Measurements from ENCODE around the gene GJB3. TPM values are rescaled to one million over a fixed set of nuclear protein-coding genes. Genes with fewer than 3 reads are reported as not detected.

The GJB3 gene
- total RNA-seq, 2 donors from 2014 or later: 5.4 to 7.1 TPM

GRCh38 chr1:34746101-34746500 is 34.9 kb upstream of the GJB3 start:
- no peak for DNase-seq (ENCODE audit: low spot score)
- Histone ChIP-seq H3K27ac (no peak overlapping the region), H3K9me3 (no peaks in the 10 kb centered on the region), H3K4me1 (replicated peaks) (no peaks in the 10 kb centered on the region), H3K4me3 (no peak overlapping the region), H3K36me3 (no peaks in the 10 kb centered on the region), H3K27me3 (replicated peaks; ENCODE audit: insufficient read depth) (no peaks in the 10 kb centered on the region)
- WGBS: 95% methylated on average over 4 of the region's 4 CpGs
- intact Hi-C loops (cut with DNase I): no loop called here
- TF ChIP-seq POLR2A (IDR thresholded peaks at IDR 0.05) (no peak), POLR2AphosphoS5 (IDR thresholded peaks at IDR 0.05) (no peak)

- H3K27me3 ChIP-seq (replicated peaks; ENCODE audit: insufficient read depth): no peaks in the 10 kb centered on the region
- DNase-seq (ENCODE audit: low spot score): no peak
- no peak for TF ChIP-seq POLR2AphosphoS5 (IDR thresholded peaks at IDR 0.05)
- TF ChIP-seq CTCF (IDR thresholded peaks at IDR 0.05): no peak
- no peak for TF ChIP-seq POLR2A (IDR thresholded peaks at IDR 0.05)
- H3K9me3 ChIP-seq: no peaks in the 10 kb centered on the region
- no peak overlapping the region for H3K4me3 ChIP-seq
- intact Hi-C loops (cut with DNase I): no loop called here
- no peaks in the 10 kb centered on the region for H3K36me3 ChIP-seq
- H3K4me1 ChIP-seq (replicated peaks): no peaks in the 10 kb centered on the region
- WGBS: 49% methylated on average over 18 of the region's 18 CpGs
- H3K27ac ChIP-seq: no peak overlapping the region
Measured at GRCh38 chr1:34746785-34747637, 34.0 kb upstream of the GJB3 start.

GRCh38 chr1:34747638-34747941 is 33.4 kb upstream of the GJB3 start:
- DNase-seq (ENCODE audit: low spot score): no peak
- Histone ChIP-seq H3K27ac (no peak overlapping the region), H3K9me3 (no peaks in the 10 kb centered on the region), H3K36me3 (no peaks in the 10 kb centered on the region), H3K4me1 (replicated peaks) (no peaks in the 10 kb centered on the region), H3K27me3 (replicated peaks; ENCODE audit: insufficient read depth) (no peaks in the 10 kb centered on the region), H3K4me3 (no peak overlapping the region)
- 62% methylated on average over 6 of the region's 6 CpGs for WGBS
- intact Hi-C loops (cut with DNase I): no loop called here
- no peak for TF ChIP-seq POLR2A (IDR thresholded peaks at IDR 0.05)
- TF ChIP-seq POLR2AphosphoS5 (IDR thresholded peaks at IDR 0.05): no peak
- no peak for TF ChIP-seq CTCF (IDR thresholded peaks at IDR 0.05)

- no peaks in the 10 kb centered on the region for H3K9me3 ChIP-seq
Measured at GRCh38 chr1:34749992-34750391, 31.0 kb upstream of the GJB3 start.

GRCh38 chr1:34750610-34751009 is 30.4 kb upstream of the GJB3 start:
- Histone ChIP-seq H3K4me1 (replicated peaks) (no peaks in the 10 kb centered on the region), H3K4me3 (no peak overlapping the region), H3K9me3 (no peaks in the 10 kb centered on the region), H3K27ac (no peak overlapping the region), H3K27me3 (replicated peaks; ENCODE audit: insufficient read depth) (no peaks in the 10 kb centered on the region), H3K36me3 (no peaks in the 10 kb centered on the region)
- DNase-seq (ENCODE audit: low spot score): no peak
- no peak for TF ChIP-seq POLR2AphosphoS5 (IDR thresholded peaks at IDR 0.05)
- TF ChIP-seq POLR2A (IDR thresholded peaks at IDR 0.05): no peak
- TF ChIP-seq CTCF (IDR thresholded peaks at IDR 0.05): no peak
- intact Hi-C loops (cut with DNase I): no loop called here
- 95% methylated on average over 5 of the region's 5 CpGs for whole genome bisulfite sequencing

More at GRCh38 chr1:34749992-34750391, 31.0 kb upstream of the GJB3 start:
- no peak for DNase-seq (ENCODE audit: low spot score)
- 73% methylated on average over 8 of the region's 8 CpGs for WGBS
- H3K36me3 ChIP-seq: no peaks in the 10 kb centered on the region
- H3K27ac ChIP-seq: no peak overlapping the region
- no peaks in the 10 kb centered on the region for H3K4me1 ChIP-seq (replicated peaks)
- intact Hi-C loops (cut with DNase I): no loop called here
- TF ChIP-seq POLR2AphosphoS5 (IDR thresholded peaks at IDR 0.05): no peak
- TF ChIP-seq CTCF (IDR thresholded peaks at IDR 0.05): no peak
- no peak for TF ChIP-seq POLR2A (IDR thresholded peaks at IDR 0.05)
- H3K27me3 ChIP-seq (replicated peaks; ENCODE audit: insufficient read depth): no peaks in the 10 kb centered on the region
- no peak overlapping the region for H3K4me3 ChIP-seq
